ENCODE results near the gene TLR9. TPM values are rescaled to one million over a fixed set of nuclear protein-coding genes. Genes with fewer than 3 reads are reported as not detected.
"Not testable (repeated sequence)": the region's sequence is repeated elsewhere in the genome, so short reads cannot be mapped to it uniquely, and the experiment has no call there.

The TLR9 gene, protein sequence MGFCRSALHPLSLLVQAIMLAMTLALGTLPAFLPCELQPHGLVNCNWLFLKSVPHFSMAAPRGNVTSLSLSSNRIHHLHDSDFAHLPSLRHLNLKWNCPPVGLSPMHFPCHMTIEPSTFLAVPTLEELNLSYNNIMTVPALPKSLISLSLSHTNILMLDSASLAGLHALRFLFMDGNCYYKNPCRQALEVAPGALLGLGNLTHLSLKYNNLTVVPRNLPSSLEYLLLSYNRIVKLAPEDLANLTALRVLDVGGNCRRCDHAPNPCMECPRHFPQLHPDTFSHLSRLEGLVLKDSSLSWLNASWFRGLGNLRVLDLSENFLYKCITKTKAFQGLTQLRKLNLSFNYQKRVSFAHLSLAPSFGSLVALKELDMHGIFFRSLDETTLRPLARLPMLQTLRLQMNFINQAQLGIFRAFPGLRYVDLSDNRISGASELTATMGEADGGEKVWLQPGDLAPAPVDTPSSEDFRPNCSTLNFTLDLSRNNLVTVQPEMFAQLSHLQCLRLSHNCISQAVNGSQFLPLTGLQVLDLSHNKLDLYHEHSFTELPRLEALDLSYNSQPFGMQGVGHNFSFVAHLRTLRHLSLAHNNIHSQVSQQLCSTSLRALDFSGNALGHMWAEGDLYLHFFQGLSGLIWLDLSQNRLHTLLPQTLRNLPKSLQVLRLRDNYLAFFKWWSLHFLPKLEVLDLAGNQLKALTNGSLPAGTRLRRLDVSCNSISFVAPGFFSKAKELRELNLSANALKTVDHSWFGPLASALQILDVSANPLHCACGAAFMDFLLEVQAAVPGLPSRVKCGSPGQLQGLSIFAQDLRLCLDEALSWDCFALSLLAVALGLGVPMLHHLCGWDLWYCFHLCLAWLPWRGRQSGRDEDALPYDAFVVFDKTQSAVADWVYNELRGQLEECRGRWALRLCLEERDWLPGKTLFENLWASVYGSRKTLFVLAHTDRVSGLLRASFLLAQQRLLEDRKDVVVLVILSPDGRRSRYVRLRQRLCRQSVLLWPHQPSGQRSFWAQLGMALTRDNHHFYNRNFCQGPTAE
- total RNA-seq (2014; rRNA removed): not detected in 2 replicates
- percentile 30 among the genes with signal in this experiment for Bru-seq, nascent RNA
- percentile 58 among the genes with signal in this experiment for BruChase-seq, experiment 1, labeled RNA remaining after a 6-hour chase
- BruChase-seq, experiment 2, labeled RNA remaining after a 2-hour chase: percentile 38 among the genes with signal in this experiment
- long read RNA-seq: 0 reads

DNA sequence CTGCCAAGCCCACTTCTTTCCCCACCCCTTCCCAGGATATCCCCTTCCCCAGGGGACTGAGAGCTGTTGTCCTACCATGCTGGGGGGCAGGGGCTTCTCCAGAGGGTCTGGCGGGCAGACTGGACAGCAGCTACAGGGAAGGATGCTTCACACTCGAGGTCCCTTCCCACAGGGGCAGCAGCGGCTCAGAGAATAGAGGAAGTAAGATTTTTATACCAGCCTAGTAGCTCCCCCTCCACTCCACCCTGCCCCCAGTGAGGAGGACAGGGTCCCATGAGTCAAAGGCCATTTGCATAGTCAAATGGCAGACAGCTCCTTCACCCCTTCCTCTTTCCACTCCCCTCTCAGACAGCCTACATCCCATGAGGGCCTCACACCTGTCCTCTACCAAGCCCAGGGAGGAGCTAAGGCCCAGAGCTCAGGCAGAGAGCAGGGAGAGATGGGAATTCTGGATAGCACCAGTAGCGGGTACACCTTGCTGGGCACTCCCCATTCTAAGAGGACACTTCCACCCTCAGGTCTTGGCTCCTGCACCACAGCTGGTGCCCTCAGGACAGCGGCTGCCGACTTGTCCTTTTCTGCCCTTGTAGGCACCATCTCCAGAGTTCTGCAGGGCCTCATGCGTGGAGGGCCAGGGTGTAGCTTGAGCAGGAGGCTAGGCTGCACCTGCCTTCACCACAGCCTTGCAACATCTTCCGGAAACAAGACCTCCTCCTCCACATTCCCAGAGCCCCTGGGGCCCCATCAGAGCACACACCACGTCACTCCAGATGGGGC lies at the start of gene TLR9:
TLR9 (minus strand) TSS at position 194 of the 777 bp plus-strand sequence; CDS start at position 78, 116 bp downstream.
- Histone ChIP-seq H3K4me2 (ENCODE audit: low read length) (no peak within 1 kb of the TSS), H3K27me3 (ENCODE audit: low read length) (no peaks in the 10 kb centered on the region), H3K9ac (ENCODE audit: low read length) (no peak within 1 kb of the TSS), H3K4me3 (ENCODE audit: low read length) (no peak within 1 kb of the TSS), H3K9me2 (replicated peaks; ENCODE audit: low read length) (no peaks in the 10 kb centered on the region), H3K4me1 (ENCODE audit: insufficient read depth, low read length) (peaks cover 4% of the 10 kb centered on the region), H3K79me2 (ENCODE audit: low read length) (no peaks in the 10 kb centered on the region), H3K36me3 (ENCODE audit: low read depth, low read length) (peaks cover 20% of the 10 kb centered on the region), H3K9me3 (ENCODE audit: low read length) (no peaks in the 10 kb centered on the region), H3F3A (ENCODE audit: low read length, unreplicated experiment) (no peaks in the 10 kb centered on the region), H2AFZ (ENCODE audit: low read length) (no peak within 1 kb of the TSS), H4K20me1 (ENCODE audit: low read length) (no peaks in the 10 kb centered on the region), H3K27ac (ENCODE audit: low read length) (no peak within 1 kb of the TSS)
- ATAC-seq (peak; percentile 6; the same call in 1 of the 2 replicates), DNase-seq (no peak)
- no peak for TF ChIP-seq EZH2 (IDR thresholded peaks at IDR 0.05; ENCODE audit: low read length, unreplicated experiment)
- TF ChIP-seq, protein P1, sequence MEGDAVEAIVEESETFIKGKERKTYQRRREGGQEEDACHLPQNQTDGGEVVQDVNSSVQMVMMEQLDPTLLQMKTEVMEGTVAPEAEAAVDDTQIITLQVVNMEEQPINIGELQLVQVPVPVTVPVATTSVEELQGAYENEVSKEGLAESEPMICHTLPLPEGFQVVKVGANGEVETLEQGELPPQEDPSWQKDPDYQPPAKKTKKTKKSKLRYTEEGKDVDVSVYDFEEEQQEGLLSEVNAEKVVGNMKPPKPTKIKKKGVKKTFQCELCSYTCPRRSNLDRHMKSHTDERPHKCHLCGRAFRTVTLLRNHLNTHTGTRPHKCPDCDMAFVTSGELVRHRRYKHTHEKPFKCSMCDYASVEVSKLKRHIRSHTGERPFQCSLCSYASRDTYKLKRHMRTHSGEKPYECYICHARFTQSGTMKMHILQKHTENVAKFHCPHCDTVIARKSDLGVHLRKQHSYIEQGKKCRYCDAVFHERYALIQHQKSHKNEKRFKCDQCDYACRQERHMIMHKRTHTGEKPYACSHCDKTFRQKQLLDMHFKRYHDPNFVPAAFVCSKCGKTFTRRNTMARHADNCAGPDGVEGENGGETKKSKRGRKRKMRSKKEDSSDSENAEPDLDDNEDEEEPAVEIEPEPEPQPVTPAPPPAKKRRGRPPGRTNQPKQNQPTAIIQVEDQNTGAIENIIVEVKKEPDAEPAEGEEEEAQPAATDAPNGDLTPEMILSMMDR (conservative IDR thresholded peaks at IDR 0.05; ENCODE audit: low read depth, low read length): no peak
- TF ChIP-seq EZH2phosphoT487 (IDR thresholded peaks at IDR 0.05; ENCODE audit: borderline replicate concordance, low read length): no peak
- ChIA-PET POLR2A (ENCODE audit: unreplicated experiment) (no interaction called here), CTCF (no interaction called here)
- intact Hi-C loops (cut with micrococcal nuclease): no loop called here
- no TSS peak for BruUV-seq (replicated peaks)

DNA sequence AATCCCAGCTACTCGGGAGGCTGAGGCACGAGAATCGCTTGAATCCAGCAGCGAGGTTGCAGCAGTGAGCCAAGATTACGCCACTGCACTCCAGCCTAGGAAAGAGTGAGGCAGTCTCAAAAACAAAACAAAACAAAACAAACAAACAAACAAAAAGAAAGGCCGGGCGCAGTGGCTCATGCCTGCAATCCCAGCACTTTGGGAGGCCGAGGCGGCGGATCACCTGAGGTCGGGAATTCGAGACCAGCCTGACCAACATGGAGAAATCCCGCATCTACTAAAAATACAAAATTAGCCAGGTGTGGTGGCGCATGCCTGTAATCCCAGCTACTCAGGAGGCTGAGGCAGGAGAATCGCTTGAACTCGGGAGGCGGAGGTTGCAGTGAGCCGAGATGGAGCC lies 49.3 kb upstream of the TLR9 start:
- POLR2A ChIA-PET (ENCODE audit: unreplicated experiment): not testable (repeated sequence)
- H3K36me3 ChIP-seq (ENCODE audit: low read depth, low read length): peaks cover 40% of the 10 kb centered on the region

More for the DNA sequence above, 49.3 kb upstream of the TLR9 start:
- H3K9me2 ChIP-seq (replicated peaks; ENCODE audit: low read length); H3K9me3 ChIP-seq (ENCODE audit: low read length); H3K27me3 ChIP-seq (ENCODE audit: low read length); ATAC-seq; H3K9ac ChIP-seq (ENCODE audit: low read length); H2AFZ ChIP-seq (ENCODE audit: low read length); H3K4me3 ChIP-seq (ENCODE audit: low read length); H3K27ac ChIP-seq (ENCODE audit: low read length); H3F3A ChIP-seq (ENCODE audit: low read length, unreplicated experiment); DNase-seq; BruUV-seq (replicated peaks); CTCF ChIA-PET: not testable (repeated sequence)
- peaks cover 25% of the 10 kb centered on the region for H3K4me1 ChIP-seq (ENCODE audit: insufficient read depth, low read length)
- H4K20me1 ChIP-seq (ENCODE audit: low read length): peaks cover 72% of the 10 kb centered on the region
- peaks cover 89% of the 10 kb centered on the region for H3K79me2 ChIP-seq (ENCODE audit: low read length)
- intact Hi-C loops (cut with micrococcal nuclease): loop anchor here (5.0 kb wide), 2 partner anchors 37 to 217 kb away; partner anchors contain the start of genes DUSP7 and TWF2
- peak overlapping the region; percentile 17; the same call in 1 of the 2 replicates for H3K4me2 ChIP-seq (ENCODE audit: low read length)
